Smooth muscle cell (in vitro differentiated cells): Measurements from ENCODE around the gene LBR. TPM values are rescaled to one million over a fixed set of nuclear protein-coding genes. Genes with fewer than 3 reads are reported as not detected.

Experiments
- DNase-seq: peaks from one replicate; lab custom pipeline; 2025; ENCODE audit not compliant: unreplicated experiment; lab: John Stamatoyannopoulos, UW
- H2AFZ ChIP-seq: fragments of 200-600 bp; sonication (generic); 2 replicates; pipeline ENCODE4 v1.6.0; 2016; ENCODE audit warnings: antibody characterized with exemption, low read depth, mild to moderate bottlenecking
- H3F3A ChIP-seq: fragments of 200-600 bp; sonication (generic); 2 replicates; pipeline ENCODE4 v1.6.0; 2017; ENCODE audit warnings: antibody characterized with exemption, low read depth
- H3K27ac ChIP-seq: fragments of 200-600 bp; sonication (generic); 2 replicates; pipeline ENCODE4 v1.5.1; 2016; ENCODE audit warnings: low read depth, mild to moderate bottlenecking
- H3K27me3 ChIP-seq: fragments of 200-600 bp; sonication (generic); 2 replicates; pipeline ENCODE4 v1.6.1; 2016; ENCODE audit warnings: low read depth, mild to moderate bottlenecking
- H3K36me3 ChIP-seq: fragments of 200-600 bp; sonication (generic); 2 replicates; pipeline ENCODE4 v1.5.1; 2016; ENCODE audit warnings: low read depth
- H3K4me1 ChIP-seq: fragments of 200-600 bp; sonication (generic); 2 replicates; pipeline ENCODE4 v1.5.1; 2016; ENCODE audit warnings: low read depth
- H3K4me2 ChIP-seq: fragments of 200-600 bp; sonication (generic); 2 replicates; pipeline ENCODE4 v1.6.0; 2016; ENCODE audit warnings: mild to moderate bottlenecking
- H3K4me3 ChIP-seq: fragments of 200-600 bp; sonication (generic); 2 replicates; pipeline ENCODE4 v1.5.1; 2016; ENCODE audit warnings: mild to moderate bottlenecking
- H3K79me2 ChIP-seq: fragments of 200-600 bp; sonication (generic); 2 replicates; pipeline ENCODE4 v1.6.0; 2016; ENCODE audit warnings: low read depth, mild to moderate bottlenecking
- H3K9ac ChIP-seq: fragments of 200-600 bp; sonication (generic); 2 replicates; pipeline ENCODE4 v1.6.0; 2016; ENCODE audit warnings: low read depth
- H3K9me3 ChIP-seq: fragments of 200-600 bp; sonication (generic); replicated peaks from 2 replicates; pipeline ENCODE4 v1.5.1; 2016; ENCODE audit warnings: low read depth
- H4K20me1 ChIP-seq: fragments of 200-600 bp; sonication (generic); 2 replicates; pipeline ENCODE4 v1.6.0; 2016; ENCODE audit warnings: low read depth
- CTCF ChIP-seq: fragments of 200-600 bp; sonication (generic); IDR thresholded peaks from 2 replicates; pipeline ENCODE4 v1.5.1; 2017; ENCODE audit warnings: borderline replicate concordance, mild to moderate bottlenecking, antibody characterized with exemption; ENCODE audit not compliant: insufficient read depth, poor library complexity, severe bottlenecking
- WGBS: methylation state at CpG from one replicate; pipeline ENCODE4 v1.1.7; 2016; ENCODE audit warnings: low lambda C conversion rate; 5-methylcytosine and 5-hydroxymethylcytosine counted together
- polyA plus RNA-seq: library from polyadenylated mRNA; unstranded; fragments of >200 nt; fragmentation: Nextera tagmentation; extraction: Ambion mirVana; gene quantifications from 2 replicates; pipeline ENCODE4 v1.2.1, GENCODE V29; 2016
- total RNA-seq: library from RNA; depleted of rRNA; stranded (reverse); fragments of >200 nt; gene quantifications from 2 replicates; pipeline ENCODE4 v1.2.3, GENCODE V29; 2014

LBR gene
- total and polyA plus RNA-seq, 2 experiments from 2014 or later, result 24.8 to 33.4 TPM

- WGBS, result 72% methylated on average over 9 of the region's 9 CpGs
- Histone ChIP-seq H4K20me1 (no peaks in the 10 kb centered on the region), H2AFZ (no peak overlapping the region), H3K9ac (no peak overlapping the region), H3F3A (no peaks in the 10 kb centered on the region), H3K4me3 (no peak overlapping the region), H3K9me3 (no peaks in the 10 kb centered on the region), H3K27me3 (no peaks in the 10 kb centered on the region), H3K4me2 (no peak overlapping the region), H3K36me3 (no peaks in the 10 kb centered on the region), H3K4me1 (no peaks in the 10 kb centered on the region), H3K27ac (no peak overlapping the region), H3K79me2 (no peaks in the 10 kb centered on the region)
- no peak for TF ChIP-seq CTCF
- DNase-seq, result no peak
These were observed 20.4 kb upstream of the LBR start for GRCh38 chr1:225448146-225448805.

GRCh38 chr1:225447650-225448089 is 19.8 kb upstream of the LBR start:
- Histone ChIP-seq H3K27me3 (no peaks in the 10 kb centered on the region), H2AFZ (no peak overlapping the region), H3K9ac (no peak overlapping the region), H3K36me3 (no peaks in the 10 kb centered on the region), H3K9me3 (no peaks in the 10 kb centered on the region), H3K4me2 (no peak overlapping the region), H3F3A (no peaks in the 10 kb centered on the region), H3K27ac (no peak overlapping the region), H3K79me2 (no peaks in the 10 kb centered on the region), H4K20me1 (no peaks in the 10 kb centered on the region), H3K4me1 (no peaks in the 10 kb centered on the region), H3K4me3 (no peak overlapping the region)
- DNase-seq, result no peak
- WGBS, result 71% methylated on average over 8 of the region's 8 CpGs
- no peak for TF ChIP-seq CTCF

- Histone ChIP-seq H3K9me3 (no peaks in the 10 kb centered on the region), H3K4me2 (no peak overlapping the region), H3F3A (no peaks in the 10 kb centered on the region), H4K20me1 (no peaks in the 10 kb centered on the region), H3K27ac (no peak overlapping the region), H3K9ac (no peak overlapping the region), H3K4me1 (no peaks in the 10 kb centered on the region), H2AFZ (no peak overlapping the region), H3K36me3 (no peaks in the 10 kb centered on the region), H3K27me3 (no peaks in the 10 kb centered on the region), H3K79me2 (no peaks in the 10 kb centered on the region), H3K4me3 (no peak overlapping the region)
- TF ChIP-seq CTCF, result no peak
- WGBS, result 57% methylated on average over 9 of the region's 9 CpGs
- no peak for DNase-seq
These were observed 19.3 kb upstream of the LBR start for GRCh38 chr1:225446981-225447615.

- Histone ChIP-seq H3K4me1 (no peaks in the 10 kb centered on the region), H3K9me3 (no peaks in the 10 kb centered on the region), H3F3A (no peaks in the 10 kb centered on the region), H3K36me3 (no peaks in the 10 kb centered on the region), H3K27ac (no peak overlapping the region), H3K27me3 (no peaks in the 10 kb centered on the region), H3K9ac (no peak overlapping the region), H2AFZ (no peak overlapping the region), H3K4me2 (no peak overlapping the region), H4K20me1 (no peaks in the 10 kb centered on the region), H3K4me3 (no peak overlapping the region), H3K79me2 (no peaks in the 10 kb centered on the region)
- TF ChIP-seq CTCF, result no peak
- no peak for DNase-seq
- 52% methylated on average over 7 of the region's 7 CpGs for WGBS
These were observed 18.7 kb upstream of the LBR start for GRCh38 chr1:225446595-225446960.
